Keratinocyte (primary cell): ENCODE results near the gene AFM. TPM values are rescaled to one million over a fixed set of nuclear protein-coding genes. Genes with fewer than 3 reads are reported as not detected.

Experiments used
- DNase-seq: peaks from one replicate; pipeline ENCODE4 v3.0.0-alpha.2; 2011; ENCODE audit warnings: low read depth, missing footprints, low spot score
- FAIRE-seq: peaks from 2 replicates; lab custom pipeline; 2011; peaks lifted over from hg19 to GRCh38; lab: Jason Lieb, UNC
- H2AFZ ChIP-seq: 2 replicates; pipeline ENCODE4 v1.6.0; 2012; ENCODE audit warnings: low read length, control low read depth, inconsistent platforms; ENCODE audit not compliant: control insufficient read depth
- H3K27ac ChIP-seq: 2 replicates; pipeline ENCODE4 v1.5.1; 2011; ENCODE audit warnings: low read length; ENCODE audit not compliant: control insufficient read depth, insufficient read depth
- H3K27me3 ChIP-seq: 3 replicates; pipeline ENCODE4 v1.6.0; 2011; ENCODE audit warnings: low read length; ENCODE audit not compliant: control insufficient read depth, insufficient read depth; ENCODE audit errors: extremely low read depth
- H3K36me3 ChIP-seq, 2 experiments: 2 replicates in 1 of 2; 3 replicates in 1 of 2; pipeline ENCODE4 v1.5.1; 2011; ENCODE audit warnings: low read length in 2 of 2, mild to moderate bottlenecking in 1 of 2; ENCODE audit not compliant: control insufficient read depth in 2 of 2, insufficient read depth in 2 of 2; ENCODE audit errors: extremely low read depth in 1 of 2
- H3K4me1 ChIP-seq: 3 replicates; pipeline ENCODE4 v1.5.1; 2011; ENCODE audit warnings: low read length; ENCODE audit not compliant: control insufficient read depth, insufficient read depth; ENCODE audit errors: extremely low read depth
- H3K4me2 ChIP-seq: 3 replicates; pipeline ENCODE4 v1.6.0; 2011; ENCODE audit warnings: low read depth, low read length; ENCODE audit not compliant: control insufficient read depth, insufficient read depth; ENCODE audit errors: extremely low read depth
- H3K4me3 ChIP-seq, 3 experiments: fragments of 200-600 bp in 1 of 3; sonication (generic) in 1 of 3; 2 replicates in 2 of 3; 3 replicates in 1 of 3; pipeline ENCODE4 v1.5.1; 2011 to 2016; ENCODE audit warnings: low read length in 3 of 3, mild to moderate bottlenecking in 3 of 3, control low read depth in 2 of 3, inconsistent platforms in 1 of 3, low read depth in 1 of 3, mixed read lengths in 1 of 3, mixed run types in 1 of 3, moderate library complexity in 1 of 3; ENCODE audit not compliant: control insufficient read depth in 2 of 3, insufficient read depth in 2 of 3; ENCODE audit errors: extremely low read depth in 1 of 3
- H3K79me2 ChIP-seq: 2 replicates; pipeline ENCODE4 v1.6.0; 2012; ENCODE audit warnings: low read length; ENCODE audit not compliant: control insufficient read depth, insufficient read depth
- H3K9ac ChIP-seq: 3 replicates; pipeline ENCODE4 v1.6.0; 2011; ENCODE audit warnings: low read length; ENCODE audit not compliant: control insufficient read depth, insufficient read depth; ENCODE audit errors: extremely low read depth
- H3K9me1 ChIP-seq: 3 replicates; pipeline ENCODE4 v1.6.0; 2011; ENCODE audit warnings: low read length; ENCODE audit not compliant: control insufficient read depth, insufficient read depth; ENCODE audit errors: extremely low read depth
- H3K9me3 ChIP-seq: 2 replicates; pipeline ENCODE4 v1.5.1; 2012; ENCODE audit warnings: low read depth, low read length; ENCODE audit not compliant: control insufficient read depth
- H4K20me1 ChIP-seq: 3 replicates; pipeline ENCODE4 v1.6.0; 2011; ENCODE audit warnings: low read length; ENCODE audit not compliant: control insufficient read depth, insufficient read depth; ENCODE audit errors: extremely low read depth
- EZH2 ChIP-seq: IDR thresholded peaks from one replicate; pipeline ENCODE4 v1.6.1; 2012; ENCODE audit warnings: inconsistent platforms, mild to moderate bottlenecking, low read length, moderate library complexity
- dilution Hi-C: fragments of 300-500 bp; cut with MboI; formaldehyde crosslinking; loops from one replicate; pipeline ENCODE4 v1.7.0; 2020; ENCODE audit warnings: low sequenced_read_pairs; ENCODE audit not compliant: extremely low pct_ligation_motif_present
- polyA plus RNA-seq, 5 experiments: library from polyadenylated mRNA; depleted of rRNA in 3 of 5; stranded (reverse) in 3 of 5; stranded (forward) in 1 of 5; unstranded in 1 of 5; fragments of >200 nt; gene quantifications; 1 replicate in 1 of 5; 2 replicates in 3 of 5; 3 replicates in 1 of 5; pipeline versions ENCODE4 v1.2.1 to v1.2.3, GENCODE V29; 2011 to 2012; ENCODE audit warnings: missing spikeins in 2 of 5, low read depth in 1 of 5, low replicate concordance in 1 of 5
- TF ChIP-seq, protein P1 (sequence below), 3 experiments: IDR thresholded peaks in 1 of 3; conservative IDR thresholded peaks in 1 of 3; optimal IDR thresholded peaks in 1 of 3; 2 replicates in 2 of 3; 3 replicates in 1 of 3; pipeline versions ENCODE3 to v1.5.1; 2011; ENCODE audit warnings: low read length in 3 of 3, mild to moderate bottlenecking in 3 of 3, moderate library complexity in 2 of 3, control low read depth in 1 of 3, inconsistent platforms in 1 of 3; ENCODE audit not compliant: insufficient read depth in 2 of 3; ENCODE audit errors: extremely low read depth in 1 of 3

The AFM gene
- polyA plus RNA-seq, 1 donor (not counting 4 experiments of a cell fraction or from before 2014, with no cell fraction given), result not detected

DNA sequence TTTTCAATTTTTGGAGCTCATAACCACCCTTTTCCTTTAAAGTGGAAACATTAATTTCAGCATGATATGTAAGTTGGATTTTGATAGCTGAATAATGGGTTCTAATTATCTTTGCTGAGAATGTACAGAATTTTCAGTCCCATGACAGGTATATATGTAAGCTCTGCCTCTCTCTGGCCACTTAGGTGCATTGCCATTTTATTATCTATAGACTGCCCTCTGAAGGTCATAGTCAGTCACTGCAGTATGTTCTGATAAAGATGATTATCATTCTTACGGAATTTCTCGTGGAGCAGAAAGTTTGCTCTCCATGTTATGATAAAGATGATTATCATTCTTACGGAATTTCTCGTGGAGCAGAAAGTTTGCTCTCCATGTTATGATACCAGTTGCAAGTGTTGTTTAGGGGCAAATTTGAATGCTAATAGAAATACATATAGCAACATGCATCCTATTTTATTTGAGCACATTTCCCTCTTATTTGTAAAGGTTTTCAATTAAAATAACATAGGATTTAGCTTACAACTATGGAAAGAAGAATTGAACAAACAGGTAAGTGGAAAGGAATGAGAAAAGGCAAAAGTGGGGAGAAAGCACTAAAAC lies 35.1 kb upstream of the AFM start:
- Histone ChIP-seq H3K27ac (no peak overlapping the region), H3K27me3 (no peaks in the 10 kb centered on the region), H3K9ac (no peak overlapping the region), H3K4me2 (no peak overlapping the region), H3K9me1 (no peaks in the 10 kb centered on the region), H2AFZ (no peak overlapping the region), H4K20me1 (no peaks in the 10 kb centered on the region), H3K9me3 (no peaks in the 10 kb centered on the region), H3K4me3 (no peak overlapping the region), H3K4me1 (peaks cover 27% of the 10 kb centered on the region), H3K36me3 (no peaks in the 10 kb centered on the region), H3K79me2 (no peaks in the 10 kb centered on the region)
- DNase-seq (peak; percentile 46), FAIRE-seq (peak; percentile 69)
- TF ChIP-seq, protein P1, sequence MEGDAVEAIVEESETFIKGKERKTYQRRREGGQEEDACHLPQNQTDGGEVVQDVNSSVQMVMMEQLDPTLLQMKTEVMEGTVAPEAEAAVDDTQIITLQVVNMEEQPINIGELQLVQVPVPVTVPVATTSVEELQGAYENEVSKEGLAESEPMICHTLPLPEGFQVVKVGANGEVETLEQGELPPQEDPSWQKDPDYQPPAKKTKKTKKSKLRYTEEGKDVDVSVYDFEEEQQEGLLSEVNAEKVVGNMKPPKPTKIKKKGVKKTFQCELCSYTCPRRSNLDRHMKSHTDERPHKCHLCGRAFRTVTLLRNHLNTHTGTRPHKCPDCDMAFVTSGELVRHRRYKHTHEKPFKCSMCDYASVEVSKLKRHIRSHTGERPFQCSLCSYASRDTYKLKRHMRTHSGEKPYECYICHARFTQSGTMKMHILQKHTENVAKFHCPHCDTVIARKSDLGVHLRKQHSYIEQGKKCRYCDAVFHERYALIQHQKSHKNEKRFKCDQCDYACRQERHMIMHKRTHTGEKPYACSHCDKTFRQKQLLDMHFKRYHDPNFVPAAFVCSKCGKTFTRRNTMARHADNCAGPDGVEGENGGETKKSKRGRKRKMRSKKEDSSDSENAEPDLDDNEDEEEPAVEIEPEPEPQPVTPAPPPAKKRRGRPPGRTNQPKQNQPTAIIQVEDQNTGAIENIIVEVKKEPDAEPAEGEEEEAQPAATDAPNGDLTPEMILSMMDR (optimal IDR thresholded peaks at IDR 0.05 in 1 of 3, IDR thresholded peaks at IDR 0.05 in 1 of 3, conservative IDR thresholded peaks at IDR 0.05 in 1 of 3; ENCODE audit: extremely low read depth in 1 of 3, insufficient read depth in 2 of 3, low read length in 3 of 3), result peak in 2 of 3 experiments; percentile 67 to 84
- no peak for TF ChIP-seq EZH2
- dilution Hi-C loops, result no loop called here

DNA sequence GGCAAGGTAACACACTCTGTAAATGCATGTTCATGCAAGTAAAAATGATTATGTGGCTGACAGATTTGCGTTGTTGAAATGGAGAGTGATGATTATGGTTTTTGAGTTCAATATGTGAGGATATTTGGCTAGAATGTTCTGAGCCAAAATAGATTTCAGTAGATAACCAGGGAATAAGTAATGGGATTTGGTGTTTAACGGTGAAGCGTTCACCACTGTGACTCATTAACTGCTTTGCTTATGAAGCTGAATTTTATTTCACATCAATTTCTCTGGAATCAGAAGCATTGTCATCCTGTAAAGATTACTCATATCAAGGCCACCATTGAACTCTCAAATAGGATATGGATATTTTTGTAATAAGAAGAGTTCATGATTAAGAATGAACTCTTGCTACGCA lies 33.9 kb upstream of the AFM start:
- TF ChIP-seq EZH2, result no peak
- TF ChIP-seq, protein P1 (optimal IDR thresholded peaks at IDR 0.05 in 1 of 3, IDR thresholded peaks at IDR 0.05 in 1 of 3, conservative IDR thresholded peaks at IDR 0.05 in 1 of 3; ENCODE audit: extremely low read depth in 1 of 3, insufficient read depth in 2 of 3, low read length in 3 of 3), result no peak
- H3K27ac ChIP-seq, result no peak overlapping the region
- no peaks in the 10 kb centered on the region for H3K27me3 ChIP-seq
- H3K9me1 ChIP-seq, result no peaks in the 10 kb centered on the region
- H3K4me3 ChIP-seq, result no peak overlapping the region
- H3K36me3 ChIP-seq, result no peaks in the 10 kb centered on the region
- peaks cover 31% of the 10 kb centered on the region for H3K4me1 ChIP-seq
- H3K4me2 ChIP-seq, result peak overlapping the region; percentile 31
- H2AFZ ChIP-seq, result no peak overlapping the region
- H3K9ac ChIP-seq, result no peak overlapping the region
- DNase-seq, result no peak
- no peaks in the 10 kb centered on the region for H3K9me3 ChIP-seq
- H3K79me2 ChIP-seq, result no peaks in the 10 kb centered on the region
- FAIRE-seq, result peak; percentile 48
- H4K20me1 ChIP-seq, result no peaks in the 10 kb centered on the region
- dilution Hi-C loops, result no loop called here
